Stimulated activated CD4-positive, alpha-beta T cell treated with anti-CD3 and anti-CD28 coated beads, Interleukin-1b, Interleukin-23, amount 100 ng/mL, for 24 hours (primary cell): ENCODE results near the gene STAM2.
"Not testable (repeated sequence)": the region's sequence is repeated elsewhere in the genome, so short reads cannot be mapped to it uniquely, and the experiment has no call there.

ENCODE experiments used
- DNase-seq, 4 experiments: peaks; one replicate each; pipeline ENCODE4 v3.0.0-alpha.2; 2020; ENCODE audit warnings: low read depth in 4 of 4, low spot score in 1 of 4

STAM2 gene

GRCh38 chr2:152114366-152114765, 61.2 kb downstream of the STAM2 start:
- no peak for DNase-seq

GRCh38 chr2:152107140-152107539, 68.4 kb downstream of the STAM2 start:
- DNase-seq: not testable (repeated sequence)

- no peak for DNase-seq
These were observed 69.1 kb downstream of the STAM2 start for GRCh38 chr2:152106464-152106863.

- DNase-seq: no peak
These were observed 72.3 kb downstream of the STAM2 start for GRCh38 chr2:152103271-152103670.

GRCh38 chr2:152100961-152101360, 74.6 kb downstream of the STAM2 start:
- no peak for DNase-seq

GRCh38 chr2:152099367-152100050, 76.1 kb downstream of the STAM2 start:
- no peak for DNase-seq

GRCh38 chr2:152098496-152099366, 76.8 kb downstream of the STAM2 start, which contains the start of gene CACNB4:
Gene CACNB4, minus strand, starts transcription at chr2:152099044.
- DNase-seq: no peak

- no peak for DNase-seq
These were observed 77.6 kb downstream of the STAM2 start for GRCh38 chr2:152097801-152098495.

- DNase-seq: no peak
These were observed 78.2 kb downstream of the STAM2 start for GRCh38 chr2:152097290-152097800.

GRCh38 chr2:152095146-152095545, 80.4 kb downstream of the STAM2 start:
- no peak for DNase-seq

- no peak for DNase-seq
These were observed 81.5 kb downstream of the STAM2 start for GRCh38 chr2:152094014-152094413.

- no peak for DNase-seq
These were observed 82.1 kb downstream of the STAM2 start for GRCh38 chr2:152093464-152093863.

- no peak for DNase-seq
These were observed 83.5 kb downstream of the STAM2 start for GRCh38 chr2:152092095-152092494.

- DNase-seq: not testable (repeated sequence)
These were observed 84.8 kb downstream of the STAM2 start for GRCh38 chr2:152090726-152091125.

GRCh38 chr2:152089238-152089637, 86.3 kb downstream of the STAM2 start:
- no peak for DNase-seq

- no peak for DNase-seq
These were observed 87.6 kb downstream of the STAM2 start for GRCh38 chr2:152088006-152088405.

GRCh38 chr2:152086231-152086630, 89.3 kb downstream of the STAM2 start:
- no peak for DNase-seq

GRCh38 chr2:152084076-152084475, 91.5 kb downstream of the STAM2 start:
- DNase-seq: no peak

GRCh38 chr2:152083202-152083875, 92.2 kb downstream of the STAM2 start:
- no peak for DNase-seq

GRCh38 chr2:152078662-152079061, 96.9 kb downstream of the STAM2 start:
- no peak for DNase-seq

GRCh38 chr2:152078023-152078422, 97.5 kb downstream of the STAM2 start:
- DNase-seq: no peak
